GM12875 (cell line): Measurements from ENCODE around the gene POT1.

ENCODE experiments used
- H3K4me3 ChIP-seq: one replicate; pipeline ENCODE4 v1.5.1; 2011; ENCODE audit warnings: low read depth, low read length, control low read depth
- CTCF ChIP-seq: IDR thresholded peaks from 2 replicates; pipeline ENCODE4 v1.5.1; 2011; ENCODE audit warnings: low read depth, mild to moderate bottlenecking, control low read depth, inconsistent platforms, low read length, moderate library complexity, borderline replicate concordance; ENCODE audit not compliant: insufficient read depth

The POT1 gene

GRCh38 chr7:124914298-124914697 lies 15.3 kb downstream of the POT1 start:
- TF ChIP-seq CTCF, result no peak

GRCh38 chr7:124912972-124913371 lies 16.7 kb downstream of the POT1 start:
- TF ChIP-seq CTCF, result no peak
- H3K4me3 ChIP-seq, result no peak overlapping the region

More at GRCh38 chr7:124914298-124914697, 15.3 kb downstream of the POT1 start:
- H3K4me3 ChIP-seq, result no peak overlapping the region

GRCh38 chr7:124909808-124910207 lies 19.8 kb downstream of the POT1 start:
- no peak for TF ChIP-seq CTCF
- no peak overlapping the region for H3K4me3 ChIP-seq

GRCh38 chr7:124908259-124908658 lies 21.4 kb downstream of the POT1 start:
- no peak overlapping the region for H3K4me3 ChIP-seq
- no peak for TF ChIP-seq CTCF

GRCh38 chr7:124907490-124907889 lies 22.1 kb downstream of the POT1 start:
- TF ChIP-seq CTCF, result no peak
- H3K4me3 ChIP-seq, result no peak overlapping the region

- TF ChIP-seq CTCF, result no peak
- H3K4me3 ChIP-seq, result no peak overlapping the region
These were observed 31.1 kb downstream of the POT1 start for GRCh38 chr7:124898531-124898930.

GRCh38 chr7:124896001-124896400 lies 33.6 kb downstream of the POT1 start:
- no peak for TF ChIP-seq CTCF
- no peak overlapping the region for H3K4me3 ChIP-seq
